ENCODE data around the gene FZR1.

The FZR1 gene

DNA sequence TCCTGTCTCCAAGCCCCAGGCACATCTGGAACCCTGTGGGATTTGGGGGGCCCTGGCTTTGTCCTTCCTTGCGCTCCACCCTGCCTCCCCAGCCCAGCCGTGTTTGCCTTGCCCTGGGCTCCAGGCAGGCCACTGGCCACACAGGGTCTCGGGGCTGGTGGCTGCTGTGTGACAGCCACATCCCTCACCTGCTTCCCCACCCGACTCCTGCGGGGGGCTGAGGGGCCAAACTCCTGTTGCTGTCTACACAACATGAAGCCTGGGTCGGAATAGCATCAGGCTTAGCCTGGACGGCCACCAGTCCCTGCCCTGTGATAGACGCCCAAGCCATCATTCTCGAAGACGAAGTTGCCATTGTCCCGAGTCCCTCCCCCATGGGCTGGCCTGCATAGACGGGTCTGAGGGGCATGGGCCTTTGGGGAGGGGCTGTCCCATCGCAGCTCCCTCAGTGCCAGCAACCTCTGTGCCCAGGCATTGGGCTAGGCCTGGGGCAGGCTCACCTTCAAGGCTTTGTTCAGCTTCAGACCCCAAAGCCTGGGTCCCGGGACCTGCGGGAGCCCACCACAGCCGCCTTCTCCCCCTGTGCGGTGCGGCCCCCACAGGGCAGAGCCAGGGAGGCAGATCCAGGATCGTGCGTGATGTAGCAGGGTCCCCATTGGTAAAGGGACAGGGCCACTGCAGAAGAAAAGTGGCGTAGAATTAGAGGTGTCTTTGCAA is 17.4 kb downstream of the FZR1 start:
- TF ChIP-seq, protein P1, sequence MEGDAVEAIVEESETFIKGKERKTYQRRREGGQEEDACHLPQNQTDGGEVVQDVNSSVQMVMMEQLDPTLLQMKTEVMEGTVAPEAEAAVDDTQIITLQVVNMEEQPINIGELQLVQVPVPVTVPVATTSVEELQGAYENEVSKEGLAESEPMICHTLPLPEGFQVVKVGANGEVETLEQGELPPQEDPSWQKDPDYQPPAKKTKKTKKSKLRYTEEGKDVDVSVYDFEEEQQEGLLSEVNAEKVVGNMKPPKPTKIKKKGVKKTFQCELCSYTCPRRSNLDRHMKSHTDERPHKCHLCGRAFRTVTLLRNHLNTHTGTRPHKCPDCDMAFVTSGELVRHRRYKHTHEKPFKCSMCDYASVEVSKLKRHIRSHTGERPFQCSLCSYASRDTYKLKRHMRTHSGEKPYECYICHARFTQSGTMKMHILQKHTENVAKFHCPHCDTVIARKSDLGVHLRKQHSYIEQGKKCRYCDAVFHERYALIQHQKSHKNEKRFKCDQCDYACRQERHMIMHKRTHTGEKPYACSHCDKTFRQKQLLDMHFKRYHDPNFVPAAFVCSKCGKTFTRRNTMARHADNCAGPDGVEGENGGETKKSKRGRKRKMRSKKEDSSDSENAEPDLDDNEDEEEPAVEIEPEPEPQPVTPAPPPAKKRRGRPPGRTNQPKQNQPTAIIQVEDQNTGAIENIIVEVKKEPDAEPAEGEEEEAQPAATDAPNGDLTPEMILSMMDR (IDR thresholded peaks at IDR 0.05; ENCODE audit: borderline replicate concordance, extremely low read depth, low read length, poor library complexity, severe bottlenecking): no peak
- no peak for TF ChIP-seq EZH2 (IDR thresholded peaks at IDR 0.05; ENCODE audit: borderline replicate concordance, low read depth, low read length, severe bottlenecking)
- Histone ChIP-seq H3K27ac (ENCODE audit: low read length) (no peak overlapping the region), H2AFZ (ENCODE audit: low read depth, low read length) (no peak overlapping the region), H3K9me3 (ENCODE audit: insufficient read depth, low read length, severe bottlenecking) (no peaks in the 10 kb centered on the region), H3K4me1 (ENCODE audit: insufficient read depth, low read length) (no peaks in the 10 kb centered on the region), H3K4me3 (ENCODE audit: low read depth in 1 of 2, low read length in 2 of 2) (no peak overlapping the region), H3K36me3 (ENCODE audit: insufficient read depth, low read length) (peaks cover 95% of the 10 kb centered on the region), H3K79me2 (ENCODE audit: insufficient read depth, low read length) (peaks cover 54% of the 10 kb centered on the region), H3K9ac (ENCODE audit: low read depth, low read length) (no peak overlapping the region), H3K27me3 (ENCODE audit: insufficient read depth, low read length, poor library complexity) (no peaks in the 10 kb centered on the region), H4K20me1 (ENCODE audit: insufficient read depth, low read length) (peaks cover 76% of the 10 kb centered on the region), H3K4me2 (ENCODE audit: insufficient read depth, low read length) (no peak overlapping the region)
- no peak for ATAC-seq (ENCODE audit: insufficient read depth, low read depth)
- DNase-seq: no peak

GRCh38 chr19:3524078-3524842 is 18.1 kb downstream of the FZR1 start:
- Histone ChIP-seq H3K36me3 (ENCODE audit: insufficient read depth, low read length) (peaks cover 95% of the 10 kb centered on the region), H3K4me1 (ENCODE audit: insufficient read depth, low read length) (no peaks in the 10 kb centered on the region), H2AFZ (ENCODE audit: low read depth, low read length) (no peak overlapping the region), H3K79me2 (ENCODE audit: insufficient read depth, low read length) (peaks cover 46% of the 10 kb centered on the region), H3K9me3 (ENCODE audit: insufficient read depth, low read length, severe bottlenecking) (no peaks in the 10 kb centered on the region), H3K4me2 (ENCODE audit: insufficient read depth, low read length) (no peak overlapping the region), H3K27ac (ENCODE audit: low read length) (no peak overlapping the region), H3K27me3 (ENCODE audit: insufficient read depth, low read length, poor library complexity) (no peaks in the 10 kb centered on the region), H3K4me3 (ENCODE audit: low read depth in 1 of 2, low read length in 2 of 2) (no peak overlapping the region), H3K9ac (ENCODE audit: low read depth, low read length) (no peak overlapping the region), H4K20me1 (ENCODE audit: insufficient read depth, low read length) (peaks cover 69% of the 10 kb centered on the region)
- TF ChIP-seq, protein P1 (IDR thresholded peaks at IDR 0.05; ENCODE audit: borderline replicate concordance, extremely low read depth, low read length, poor library complexity, severe bottlenecking): no peak
- TF ChIP-seq EZH2 (IDR thresholded peaks at IDR 0.05; ENCODE audit: borderline replicate concordance, low read depth, low read length, severe bottlenecking): no peak
- ATAC-seq (ENCODE audit: insufficient read depth, low read depth): no peak
- no peak for DNase-seq

GRCh38 chr19:3524904-3525451 is 18.9 kb downstream of the FZR1 start:
- H3K9ac ChIP-seq (ENCODE audit: low read depth, low read length): no peak overlapping the region
- ATAC-seq (ENCODE audit: insufficient read depth, low read depth): no peak

More at GRCh38 chr19:3524904-3525451, 18.9 kb downstream of the FZR1 start:
- Histone ChIP-seq H3K27me3 (ENCODE audit: insufficient read depth, low read length, poor library complexity) (no peaks in the 10 kb centered on the region), H3K4me2 (ENCODE audit: insufficient read depth, low read length) (no peak overlapping the region), H3K79me2 (ENCODE audit: insufficient read depth, low read length) (peaks cover 39% of the 10 kb centered on the region), H3K27ac (ENCODE audit: low read length) (no peak overlapping the region), H4K20me1 (ENCODE audit: insufficient read depth, low read length) (peaks cover 62% of the 10 kb centered on the region), H3K36me3 (ENCODE audit: insufficient read depth, low read length) (peaks cover 88% of the 10 kb centered on the region), H3K4me3 (ENCODE audit: low read depth in 1 of 2, low read length in 2 of 2) (no peak overlapping the region), H3K4me1 (ENCODE audit: insufficient read depth, low read length) (no peaks in the 10 kb centered on the region), H3K9me3 (ENCODE audit: insufficient read depth, low read length, severe bottlenecking) (no peaks in the 10 kb centered on the region), H2AFZ (ENCODE audit: low read depth, low read length) (no peak overlapping the region)
- TF ChIP-seq EZH2 (IDR thresholded peaks at IDR 0.05; ENCODE audit: borderline replicate concordance, low read depth, low read length, severe bottlenecking): no peak
- TF ChIP-seq, protein P1 (IDR thresholded peaks at IDR 0.05; ENCODE audit: borderline replicate concordance, extremely low read depth, low read length, poor library complexity, severe bottlenecking): no peak
- no peak for DNase-seq

Data from DND-41 (cell line).